SK-N-SH (cell line): ENCODE results near the gene STARD8. TPM values are rescaled to one million over a fixed set of nuclear protein-coding genes. Genes with fewer than 3 reads are reported as not detected.

Source experiments
- CTCF ChIA-PET: fragments of 300-600, 350-600 bp; formaldehyde crosslinking; extraction: SDS; loops from one replicate; lab custom pipeline; 2021; lab: Yijun Ruan, JAX
- POLR2A ChIA-PET: fragments of 350-600 bp; sonication (Branson Sonifier 250); formaldehyde crosslinking; extraction: SDS; loops from one replicate; lab custom pipeline; 2020; ENCODE audit warnings: antibody characterized with exemption, inconsistent platforms; lab: Yijun Ruan, JAX
- DNase-seq: peaks from one replicate; pipeline ENCODE4 v3.0.0; 2012
- H2AFZ ChIP-seq: fragments of 200-600 bp; sonication (generic); 2 replicates; pipeline ENCODE4 v1.8.1; 2016; ENCODE audit warnings: antibody characterized with exemption, mild to moderate bottlenecking, low read depth
- H3F3A ChIP-seq: fragments of 200-600 bp; sonication (generic); replicated peaks from 2 replicates; pipeline ENCODE3; 2016; ENCODE audit warnings: antibody characterized with exemption, mild to moderate bottlenecking; ENCODE audit not compliant: insufficient read depth
- H3K27ac ChIP-seq, 2 experiments: fragments of 200-500 bp in 1 of 2; fragments of 200-600 bp in 1 of 2; sonication (Bioruptor generic) in 1 of 2; sonication (generic), shearing (Covaris generic) in 1 of 2; 2 replicates each; pipeline versions ENCODE4 v1.5.1 to v1.6.1; 2014 to 2016; ENCODE audit warnings: low read depth in 2 of 2, inconsistent platforms in 1 of 2, low read length in 1 of 2, mild to moderate bottlenecking in 1 of 2, mixed read lengths in 1 of 2
- H3K27me3 ChIP-seq: fragments of 200-600 bp; sonication (generic), shearing (Covaris generic); 2 replicates; pipeline ENCODE4 v1.6.1; 2016; ENCODE audit warnings: mixed run types; ENCODE audit not compliant: insufficient read depth
- H3K36me3 ChIP-seq, 2 experiments: fragments of 200-500 bp in 1 of 2; fragments of 200-600 bp in 1 of 2; sonication (Bioruptor generic) in 1 of 2; sonication (generic) in 1 of 2; replicated peaks in 1 of 2; 2 replicates each; pipeline versions ENCODE3 to v1.5.1; 2014 to 2016; ENCODE audit warnings: low read length in 1 of 2, mild to moderate bottlenecking in 1 of 2; ENCODE audit not compliant: insufficient read depth in 2 of 2, control insufficient read depth in 1 of 2
- H3K4me1 ChIP-seq, 2 experiments: fragments of 200-500 bp in 1 of 2; fragments of 200-600 bp in 1 of 2; sonication (Bioruptor generic) in 1 of 2; sonication (generic), shearing (Covaris generic) in 1 of 2; 2 replicates each; pipeline versions ENCODE4 v1.5.1 to v1.6.1; 2014 to 2016; ENCODE audit warnings: low read depth in 1 of 2, low read length in 1 of 2, mixed run types in 1 of 2; ENCODE audit not compliant: insufficient read depth in 2 of 2, control insufficient read depth in 1 of 2
- H3K4me2 ChIP-seq: fragments of 200-600 bp; sonication (generic), shearing (Covaris generic); 2 replicates; pipeline ENCODE4 v1.6.1; 2017; ENCODE audit warnings: mixed run types
- H3K4me3 ChIP-seq, 2 experiments: fragments of 200-500 bp in 1 of 2; fragments of 200-600 bp in 1 of 2; sonication (Bioruptor generic) in 1 of 2; sonication (generic), shearing (Covaris generic) in 1 of 2; 2 replicates each; pipeline versions ENCODE4 v1.5.1 to v1.8.1; 2014 to 2016; ENCODE audit warnings: low read depth in 2 of 2, inconsistent platforms in 1 of 2, low read length in 1 of 2, mild to moderate bottlenecking in 1 of 2, mixed read lengths in 1 of 2, moderate library complexity in 1 of 2
- H3K79me2 ChIP-seq: fragments of 200-600 bp; sonication (generic); 2 replicates; pipeline ENCODE4 v1.8.1; 2017; ENCODE audit warnings: mild to moderate bottlenecking; ENCODE audit not compliant: insufficient read depth
- H3K9ac ChIP-seq: fragments of 200-600 bp; sonication (generic); 2 replicates; pipeline ENCODE4 v1.6.1; 2017; ENCODE audit warnings: mixed run types
- H3K9me2 ChIP-seq: fragments of 200-600 bp; sonication (generic); 2 replicates; pipeline ENCODE4 v1.6.1; 2017; ENCODE audit warnings: mixed run types
- H3K9me3 ChIP-seq: fragments of 200-600 bp; sonication (generic); 2 replicates; pipeline ENCODE4 v1.6.1; 2017; ENCODE audit warnings: mixed run types, mild to moderate bottlenecking, moderate library complexity
- H4K20me1 ChIP-seq: fragments of 200-600 bp; sonication (generic); 2 replicates; pipeline ENCODE4 v1.6.1; 2017; ENCODE audit warnings: mild to moderate bottlenecking, mixed run types; ENCODE audit not compliant: insufficient read depth
- CHD2 ChIP-seq: fragments of 150-350 bp; IDR thresholded peaks from 2 replicates; pipeline ENCODE4 v1.6.1; 2018; ENCODE audit warnings: low read length; ENCODE audit not compliant: partially characterized antibody
- CTCF ChIP-seq: fragments of 200-600 bp; sonication (generic); IDR thresholded peaks from 2 replicates; pipeline ENCODE4 v1.6.1; 2017; ENCODE audit warnings: antibody characterized with exemption, mild to moderate bottlenecking, moderate library complexity
- ELF1 ChIP-seq: IDR thresholded peaks from 2 replicates; pipeline ENCODE4 v1.4.0; 2012
- EP300 ChIP-seq, 2 experiments: IDR thresholded peaks; 2 replicates each; pipeline versions ENCODE4 v1.4.0 to v1.6.1; 2012; ENCODE audit warnings: borderline replicate concordance in 1 of 2, low read depth in 1 of 2, low read length in 1 of 2
- EZH2phosphoT487 ChIP-seq: fragments of 200-600 bp; sonication (generic); IDR thresholded peaks from 2 replicates; pipeline ENCODE4 v1.6.1; 2017; ENCODE audit warnings: low read depth, mixed run types, mild to moderate bottlenecking, antibody characterized with exemption, moderate library complexity, borderline replicate concordance
- FOXJ3 ChIP-seq: sonication (generic); formaldehyde crosslinking; IDR thresholded peaks from 2 replicates; pipeline ENCODE4 v1.5.1; 2020; ENCODE audit warnings: mild to moderate bottlenecking, missing genetic modification reagents
- FOXM1 ChIP-seq: IDR thresholded peaks from 2 replicates; pipeline ENCODE4 v1.4.0; 2012; ENCODE audit warnings: low read depth, mild to moderate bottlenecking
- GABPA ChIP-seq: IDR thresholded peaks from 2 replicates; pipeline ENCODE4 v1.4.0; 2012; ENCODE audit warnings: low read depth, mild to moderate bottlenecking
- GATA2 ChIP-seq: sonication (generic); formaldehyde crosslinking; IDR thresholded peaks from 2 replicates; pipeline ENCODE4 v1.5.0; 2020; ENCODE audit warnings: mild to moderate bottlenecking, missing genetic modification reagents
- IRF3 ChIP-seq: fragments of 150-350 bp; IDR thresholded peaks from 2 replicates; pipeline ENCODE4 v1.6.1; 2016; ENCODE audit warnings: mild to moderate bottlenecking, low read depth, low read length
- MEF2A ChIP-seq: IDR thresholded peaks from 2 replicates; pipeline ENCODE4 v1.4.0; 2012; ENCODE audit warnings: low read depth, borderline replicate concordance
- NFIC ChIP-seq: IDR thresholded peaks from 2 replicates; pipeline ENCODE4 v1.4.0; 2012; ENCODE audit warnings: borderline replicate concordance
- NRF1 ChIP-seq: IDR thresholded peaks from 2 replicates; pipeline ENCODE4 v1.6.1; 2012; ENCODE audit warnings: low read depth, mild to moderate bottlenecking, low read length
- REST ChIP-seq: IDR thresholded peaks from 2 replicates; pipeline ENCODE4 v1.6.1; 2012; ENCODE audit warnings: mild to moderate bottlenecking, low read depth, low read length, moderate library complexity
- SIN3A ChIP-seq: IDR thresholded peaks from 2 replicates; pipeline ENCODE4 v1.6.1; 2012; ENCODE audit warnings: low read depth, mild to moderate bottlenecking, low read length, moderate library complexity, borderline replicate concordance
- TAF1 ChIP-seq: IDR thresholded peaks from 2 replicates; pipeline ENCODE4 v1.6.1; 2012; ENCODE audit warnings: low read depth, mild to moderate bottlenecking, low read length, moderate library complexity, borderline replicate concordance
- TCF12 ChIP-seq: IDR thresholded peaks from 2 replicates; pipeline ENCODE4 v1.4.0; 2012
- USF2 ChIP-seq: fragments of 150-350 bp; IDR thresholded peaks from 2 replicates; pipeline ENCODE4 v1.6.1; 2017; ENCODE audit warnings: antibody characterized with exemption, low read length, low read depth, borderline replicate concordance
- WGBS: methylation state at CpG from one replicate; pipeline ENCODE4 v1.1.6; 2017; ENCODE audit warnings: low lambda C conversion rate; 5-methylcytosine and 5-hydroxymethylcytosine counted together
- polyA plus RNA-seq, 3 experiments: library from polyadenylated mRNA; depleted of rRNA; stranded (reverse); fragments of >200 nt; gene quantifications; 2 replicates each; pipeline ENCODE4 v1.2.3, GENCODE V29; 2012
- TF ChIP-seq, protein P1 (sequence below): IDR thresholded peaks from 2 replicates; pipeline ENCODE4 v1.4.0; 2012; ENCODE audit warnings: low read depth, borderline replicate concordance

STARD8 gene
- polyA plus RNA-seq, 1 of the 3 experiments (the other 2 are of a cell fraction): 2.6 TPM

DNA sequence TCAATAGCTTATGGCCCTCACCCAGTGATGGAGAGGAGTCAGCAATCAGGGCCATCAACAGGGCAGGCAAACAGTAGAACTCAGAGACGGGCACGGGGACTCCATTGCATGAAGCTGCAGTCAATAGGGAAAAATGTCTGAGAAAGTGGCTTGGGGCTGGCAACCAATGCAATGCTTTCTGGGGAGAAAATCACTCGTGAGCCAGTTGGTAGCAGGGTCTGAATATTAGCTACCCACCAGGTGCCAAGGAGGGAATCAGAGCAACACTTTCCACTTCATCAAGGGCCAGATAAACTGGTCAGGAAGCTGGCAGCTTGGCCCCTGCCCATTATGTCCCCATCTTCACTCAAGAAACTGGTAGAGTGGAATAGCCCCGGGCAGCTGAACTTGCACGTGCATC lies 80.7 kb downstream of the STARD8 start (continued):
- TF ChIP-seq USF2 (no peak), NFIC (no peak)
- TF ChIP-seq, protein P1, sequence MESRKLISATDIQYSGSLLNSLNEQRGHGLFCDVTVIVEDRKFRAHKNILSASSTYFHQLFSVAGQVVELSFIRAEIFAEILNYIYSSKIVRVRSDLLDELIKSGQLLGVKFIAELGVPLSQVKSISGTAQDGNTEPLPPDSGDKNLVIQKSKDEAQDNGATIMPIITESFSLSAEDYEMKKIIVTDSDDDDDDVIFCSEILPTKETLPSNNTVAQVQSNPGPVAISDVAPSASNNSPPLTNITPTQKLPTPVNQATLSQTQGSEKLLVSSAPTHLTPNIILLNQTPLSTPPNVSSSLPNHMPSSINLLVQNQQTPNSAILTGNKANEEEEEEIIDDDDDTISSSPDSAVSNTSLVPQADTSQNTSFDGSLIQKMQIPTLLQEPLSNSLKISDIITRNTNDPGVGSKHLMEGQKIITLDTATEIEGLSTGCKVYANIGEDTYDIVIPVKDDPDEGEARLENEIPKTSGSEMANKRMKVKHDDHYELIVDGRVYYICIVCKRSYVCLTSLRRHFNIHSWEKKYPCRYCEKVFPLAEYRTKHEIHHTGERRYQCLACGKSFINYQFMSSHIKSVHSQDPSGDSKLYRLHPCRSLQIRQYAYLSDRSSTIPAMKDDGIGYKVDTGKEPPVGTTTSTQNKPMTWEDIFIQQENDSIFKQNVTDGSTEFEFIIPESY: no peak
- TF ChIP-seq, all 33 proteins: peak for 0

DNA sequence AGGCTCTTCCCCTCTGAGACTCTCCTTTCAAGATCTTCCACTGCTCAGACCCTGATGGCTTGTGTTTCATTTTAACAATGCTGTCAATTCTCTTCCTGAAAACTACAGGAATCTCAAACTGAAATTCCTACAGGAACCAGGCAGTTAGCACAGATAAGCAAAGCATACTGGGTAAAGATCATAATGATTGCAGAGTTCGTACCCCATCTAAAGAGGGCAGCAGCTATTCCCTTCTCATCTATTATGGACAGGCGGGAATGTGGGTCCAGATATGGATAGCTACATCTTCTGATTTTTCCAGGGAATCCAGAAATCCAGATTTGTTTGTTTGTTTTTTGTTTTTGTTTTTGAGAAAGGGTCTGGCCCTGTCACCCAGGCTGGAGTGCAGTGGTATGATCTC lies 83.8 kb downstream of the STARD8 start:
- no peak for TF ChIP-seq TAF1
- no peak for TF ChIP-seq IRF3
- no peak for TF ChIP-seq SIN3A
- TF ChIP-seq MEF2A: no peak
- no peak for TF ChIP-seq CHD2
- no peak for TF ChIP-seq NRF1
- no peak for TF ChIP-seq EP300 (IDR thresholded peaks at IDR 0.05; ENCODE audit: borderline replicate concordance in 1 of 2, low read depth in 1 of 2, low read length in 1 of 2)
- no peak for TF ChIP-seq FOXJ3 (CRISPR knock-in tag)
- no peak for TF ChIP-seq CTCF
- no peak for TF ChIP-seq NFIC
- no peak for TF ChIP-seq ELF1
- TF ChIP-seq FOXM1: no peak
- no peak for TF ChIP-seq REST
- no peak for TF ChIP-seq GATA2 (CRISPR knock-in tag)
- no peak for TF ChIP-seq GABPA
- TF ChIP-seq EZH2phosphoT487: no peak
- no peak for TF ChIP-seq TCF12
- ChIA-PET CTCF (interaction anchor here (0.6 kb wide), 1 partner anchor 317 kb away, joined by 3 read pairs; no protein-coding TSS in a partner anchor), POLR2A (no interaction called here)
- no peak overlapping the region for H3K4me2 ChIP-seq
- no peak for DNase-seq
- H3K9me2 ChIP-seq: no peaks in the 10 kb centered on the region
- no peaks in the 10 kb centered on the region for H3K36me3 ChIP-seq
- peaks cover 11% of the 10 kb centered on the region; the same call in 1 of the 2 replicates for H3K27me3 ChIP-seq
- no peaks in the 10 kb centered on the region for H3K79me2 ChIP-seq
- no peaks in the 10 kb centered on the region for H3K4me1 ChIP-seq
- no peaks in the 10 kb centered on the region for H3K9me3 ChIP-seq
- no peak overlapping the region for H3K9ac ChIP-seq
- WGBS: 18% methylated on average over 2 of the region's 2 CpGs
- H3K27ac ChIP-seq: no peak overlapping the region
- no peaks in the 10 kb centered on the region for H3F3A ChIP-seq
- no peak overlapping the region for H3K4me3 ChIP-seq
- no peak overlapping the region for H2AFZ ChIP-seq
- no peaks in the 10 kb centered on the region for H4K20me1 ChIP-seq
